HEK293T (cell line): Measurements from ENCODE around the gene SOBP.
A peak's percentile ranks its signal among the peaks of the same experiment; 100 is the strongest.

ENCODE experiments used
- CTCF ChIA-PET: fragments of 350-600 bp; formaldehyde crosslinking; extraction: SDS; loops from one replicate; lab custom pipeline; 2021; ENCODE audit warnings: antibody characterized with exemption, inconsistent platforms; lab: Yijun Ruan, JAX
- POLR2A ChIA-PET: fragments of 350-600 bp; formaldehyde crosslinking; extraction: SDS; loops from one replicate; lab custom pipeline; 2020; ENCODE audit warnings: antibody characterized with exemption, inconsistent platforms; lab: Yijun Ruan, JAX
- DNase-seq: peaks from one replicate; pipeline ENCODE4 v3.0.0; 2012; ENCODE audit warnings: mixed read lengths; ENCODE audit errors: extremely low spot score
- ARNT ChIP-seq: fragments of 450-650 bp; IDR thresholded peaks from 2 replicates; pipeline ENCODE4 v1.6.1; 2017; ENCODE audit warnings: mild to moderate bottlenecking
- BHLHE40 ChIP-seq: fragments of 450-650 bp; IDR thresholded peaks from 2 replicates; pipeline ENCODE4 v1.6.1; 2016; ENCODE audit warnings: mild to moderate bottlenecking, moderate library complexity, borderline replicate concordance
- CTBP1 ChIP-seq: fragments of 450-650 bp; IDR thresholded peaks from 2 replicates; pipeline ENCODE4 v1.6.1; 2016; ENCODE audit warnings: borderline replicate concordance
- ELF4 ChIP-seq: fragments of 450-650 bp; IDR thresholded peaks from 2 replicates; pipeline ENCODE4 v1.6.1; 2017; ENCODE audit warnings: antibody characterized with exemption
- FOXA1 ChIP-seq: fragments of 450-650 bp; IDR thresholded peaks from 2 replicates; pipeline ENCODE4 v1.6.1; 2016; ENCODE audit warnings: mild to moderate bottlenecking
- FOXK2 ChIP-seq: fragments of 450-650 bp; IDR thresholded peaks from 2 replicates; pipeline ENCODE4 v1.6.1; 2016; ENCODE audit warnings: mild to moderate bottlenecking
- FOXM1 ChIP-seq: fragments of 450-650 bp; IDR thresholded peaks from 2 replicates; pipeline ENCODE4 v1.6.1; 2017; ENCODE audit warnings: mild to moderate bottlenecking, borderline replicate concordance
- HDGF ChIP-seq: fragments of 450-650 bp; IDR thresholded peaks from 2 replicates; pipeline ENCODE4 v1.6.1; 2017; ENCODE audit warnings: antibody characterized with exemption, borderline replicate concordance
- L3MBTL2 ChIP-seq: fragments of 450-650 bp; conservative IDR thresholded peaks from 2 replicates; pipeline ENCODE4 v1.6.1; 2016; ENCODE audit warnings: mild to moderate bottlenecking
- LEF1 ChIP-seq: fragments of 450-650 bp; IDR thresholded peaks from 2 replicates; pipeline ENCODE4 v1.6.1; 2017; ENCODE audit warnings: mild to moderate bottlenecking, borderline replicate concordance
- NFRKB ChIP-seq: fragments of 450-650 bp; IDR thresholded peaks from 2 replicates; pipeline ENCODE4 v1.6.1; 2016; ENCODE audit warnings: mild to moderate bottlenecking, moderate library complexity
- SP1 ChIP-seq: fragments of 450-650 bp; IDR thresholded peaks from 2 replicates; pipeline ENCODE4 v1.6.1; 2017
- SUZ12 ChIP-seq: fragments of 450-650 bp; IDR thresholded peaks from 2 replicates; pipeline ENCODE4 v1.6.1; 2016; ENCODE audit warnings: mild to moderate bottlenecking
- TARDBP ChIP-seq: fragments of 450-650 bp; IDR thresholded peaks from 2 replicates; pipeline ENCODE4 v1.6.1; 2016
- ZNF384 ChIP-seq: fragments of 450-650 bp; IDR thresholded peaks from 2 replicates; pipeline ENCODE4 v1.6.1; 2016
- TF ChIP-seq, protein P1 (sequence below): fragments of 450-650 bp; IDR thresholded peaks from 2 replicates; pipeline ENCODE4 v1.6.1; 2016

Gene SOBP

DNA sequence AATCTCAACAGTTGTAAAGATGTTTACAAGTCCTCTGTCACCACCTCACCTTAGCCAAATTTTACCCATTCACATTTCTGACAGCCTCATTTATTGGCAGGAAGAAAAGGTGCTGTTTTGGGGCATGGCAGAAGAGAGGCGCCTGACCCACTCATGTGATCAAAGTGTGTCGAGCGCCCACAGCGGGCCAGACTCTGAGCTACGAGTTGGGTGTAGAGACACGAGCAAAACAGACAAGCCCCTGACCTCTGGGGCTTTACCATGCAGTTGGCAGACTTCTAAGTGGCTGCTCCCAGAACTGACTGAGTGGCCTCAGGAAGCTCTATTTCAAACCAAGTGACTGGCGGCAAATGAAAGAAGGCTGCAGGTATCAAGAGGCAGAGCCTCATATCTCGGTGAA, 167.0 kb downstream of the SOBP start:
- CTCF ChIA-PET: interaction anchor here (1.4 to 2.1 kb wide), 4 partner anchors 9 to 339 kb away, joined by 4 to 7 read pairs (median 4); no protein-coding TSS in a partner anchor
- POLR2A ChIA-PET: no interaction called here
- no peak for DNase-seq
- no peak for TF ChIP-seq ZNF384
- no peak for TF ChIP-seq SUZ12
- no peak for TF ChIP-seq BHLHE40
- TF ChIP-seq L3MBTL2: no peak
- TF ChIP-seq ELF4: no peak
- TF ChIP-seq FOXA1: no peak
- no peak for TF ChIP-seq HDGF
- no peak for TF ChIP-seq SP1
- TF ChIP-seq TARDBP: no peak
- TF ChIP-seq NFRKB: no peak
- TF ChIP-seq FOXK2: no peak
- TF ChIP-seq LEF1: no peak
- TF ChIP-seq, protein P1, sequence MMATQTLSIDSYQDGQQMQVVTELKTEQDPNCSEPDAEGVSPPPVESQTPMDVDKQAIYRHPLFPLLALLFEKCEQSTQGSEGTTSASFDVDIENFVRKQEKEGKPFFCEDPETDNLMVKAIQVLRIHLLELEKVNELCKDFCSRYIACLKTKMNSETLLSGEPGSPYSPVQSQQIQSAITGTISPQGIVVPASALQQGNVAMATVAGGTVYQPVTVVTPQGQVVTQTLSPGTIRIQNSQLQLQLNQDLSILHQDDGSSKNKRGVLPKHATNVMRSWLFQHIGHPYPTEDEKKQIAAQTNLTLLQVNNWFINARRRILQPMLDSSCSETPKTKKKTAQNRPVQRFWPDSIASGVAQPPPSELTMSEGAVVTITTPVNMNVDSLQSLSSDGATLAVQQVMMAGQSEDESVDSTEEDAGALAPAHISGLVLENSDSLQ: no peak
- no peak for TF ChIP-seq CTBP1
- TF ChIP-seq ARNT: no peak
- TF ChIP-seq FOXM1: no peak

DNA sequence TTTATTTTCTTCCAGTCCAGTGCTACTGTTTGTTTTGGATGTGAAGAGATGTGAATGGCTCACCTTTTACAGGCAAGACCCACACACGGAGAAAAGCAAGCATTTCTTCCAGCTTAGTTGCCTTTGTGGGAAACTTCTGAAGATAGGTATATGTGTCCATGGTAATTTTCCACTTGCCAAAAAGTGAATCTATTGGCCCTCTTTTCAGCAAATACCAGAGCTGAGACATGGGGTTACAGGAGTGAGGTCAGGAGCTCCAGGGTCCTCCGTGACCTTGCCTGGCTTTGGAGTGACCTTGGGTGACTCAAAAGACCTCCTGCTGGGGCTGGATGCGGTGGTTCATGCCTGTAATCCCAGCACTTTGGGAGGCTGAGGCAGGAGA, 167.4 kb downstream of the SOBP start:
- ChIA-PET CTCF (interaction anchor here (1.4 to 2.1 kb wide), 4 partner anchors 9 to 339 kb away, joined by 4 to 7 read pairs (median 4); no protein-coding TSS in a partner anchor), POLR2A (interaction anchor here (0.6 kb wide), 1 partner anchor 146 kb away, joined by 3 read pairs; no protein-coding TSS in a partner anchor)
- no peak for DNase-seq

DNA sequence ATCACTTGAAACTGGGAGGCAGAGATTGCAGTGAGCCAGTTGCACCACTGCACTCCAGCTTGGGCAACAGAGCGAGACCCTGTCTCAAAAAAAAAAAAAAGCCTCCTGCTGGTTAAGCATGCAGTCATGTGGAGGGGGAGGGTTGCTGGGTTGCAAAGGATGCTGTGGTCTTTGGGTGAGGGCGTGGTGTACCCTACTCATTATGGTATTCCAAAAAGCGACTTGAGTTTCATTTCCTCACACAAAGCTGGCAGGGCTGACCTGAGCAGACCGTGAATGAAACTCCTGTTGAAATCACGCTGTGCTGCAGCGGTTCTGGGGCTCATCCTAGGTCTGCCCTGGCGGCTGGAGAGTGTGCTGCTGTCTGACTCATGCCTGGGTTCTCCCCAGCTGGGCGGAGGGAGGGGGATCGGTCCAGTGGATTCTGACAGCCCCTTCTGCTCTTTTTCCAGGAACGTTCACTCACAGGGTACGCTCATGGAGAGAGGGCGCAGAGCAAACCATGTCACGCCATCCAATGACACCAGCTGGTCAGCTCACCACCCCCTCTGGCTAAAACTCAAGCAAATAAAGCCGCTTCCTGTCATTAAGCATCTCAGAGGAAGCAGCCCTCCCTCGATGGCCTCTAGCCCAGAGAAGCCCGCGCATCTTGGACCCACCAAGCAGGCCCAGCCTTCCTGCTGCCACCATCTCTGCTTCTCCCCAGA, 168.0 kb downstream of the SOBP start:
- POLR2A ChIA-PET: interaction anchor here (0.6 kb wide), 1 partner anchor 146 kb away, joined by 3 read pairs; no protein-coding TSS in a partner anchor
- DNase-seq: no peak
- CTCF ChIA-PET: interaction anchor here (0.8 to 2.1 kb wide), 4 partner anchors 16 to 340 kb away, joined by 3 to 7 read pairs (median 4); no protein-coding TSS in a partner anchor
- TF ChIP-seq CTBP1 (no peak), ZNF384 (0 out of 2 replicates have a peak, but pooled peaks have one; percentile 42), L3MBTL2 (no peak), TARDBP (no peak), HDGF (no peak), FOXA1 (no peak)
- TF ChIP-seq, protein P1: no peak

More for the DNA sequence above, 167.4 kb downstream of the SOBP start:
- TF ChIP-seq ELF4: no peak
- TF ChIP-seq FOXA1: no peak
- TF ChIP-seq ARNT: no peak
- TF ChIP-seq LEF1: no peak
- no peak for TF ChIP-seq FOXM1
- no peak for TF ChIP-seq NFRKB
- no peak for TF ChIP-seq HDGF
- no peak for TF ChIP-seq CTBP1
- TF ChIP-seq TARDBP: no peak
- TF ChIP-seq BHLHE40: no peak
- no peak for TF ChIP-seq L3MBTL2
- TF ChIP-seq SUZ12: no peak
- TF ChIP-seq, protein P1: no peak
- TF ChIP-seq FOXK2: no peak
- no peak for TF ChIP-seq ZNF384
- TF ChIP-seq SP1: no peak

DNA sequence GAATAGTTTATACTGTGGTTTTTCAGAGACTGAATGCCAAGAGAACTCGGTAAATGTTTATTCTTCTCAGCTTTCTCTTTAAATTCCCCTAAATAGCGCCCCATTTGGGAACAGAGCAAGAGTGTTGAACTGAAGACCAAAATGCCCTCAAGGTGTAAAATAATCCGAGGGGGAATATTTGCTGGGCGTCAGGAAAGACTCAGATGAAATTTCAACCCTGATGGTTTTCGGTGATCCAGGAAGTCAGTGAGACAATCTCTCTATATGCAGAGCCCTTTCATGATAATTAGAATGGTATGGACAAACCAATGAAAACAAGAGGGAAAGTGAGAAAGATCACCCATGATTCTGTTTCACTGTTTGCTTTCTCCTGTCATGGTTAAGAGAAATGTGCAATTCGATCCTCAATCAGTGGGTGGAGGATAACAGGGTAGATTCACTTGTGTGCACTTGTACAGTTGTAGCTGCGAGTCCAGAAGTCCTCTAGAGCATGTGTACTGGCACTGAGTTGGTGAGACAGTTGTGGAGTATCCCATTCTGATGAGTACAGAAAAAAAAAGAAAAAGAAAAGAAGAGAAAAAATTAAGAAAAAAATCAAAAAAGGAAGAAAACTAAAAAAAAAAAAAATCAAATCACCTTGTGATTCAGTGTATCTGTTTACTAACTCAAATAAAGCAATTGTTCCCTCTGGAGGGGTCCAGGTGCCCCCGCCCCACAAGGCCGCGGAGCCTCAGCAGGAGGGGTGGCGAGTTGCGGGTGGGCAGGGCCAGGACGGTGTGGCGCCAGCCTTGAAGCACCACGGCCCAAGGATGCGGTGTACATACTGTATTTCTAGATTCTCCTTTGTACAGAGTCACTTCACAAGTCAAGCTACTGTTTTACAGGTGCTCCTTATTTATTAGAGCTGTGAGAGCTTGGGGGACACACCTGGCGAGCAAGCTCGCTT, 169.3 kb downstream of the SOBP start:
- ChIA-PET POLR2A (interaction anchor here (0.9 kb wide), 1 partner anchor 9 kb away, joined by 3 read pairs; no protein-coding TSS in a partner anchor), CTCF (interaction anchor here (0.6 to 1.1 kb wide), 4 partner anchors 18 to 268 kb away, joined by 3 to 5 read pairs (median 3); no protein-coding TSS in a partner anchor)
- DNase-seq: no peak
- TF ChIP-seq, protein P1: peak; percentile 70
- TF ChIP-seq CTBP1: 0 out of 2 replicates have a peak, but pooled peaks have one; percentile 14
- TF ChIP-seq SP1: no peak

DNA sequence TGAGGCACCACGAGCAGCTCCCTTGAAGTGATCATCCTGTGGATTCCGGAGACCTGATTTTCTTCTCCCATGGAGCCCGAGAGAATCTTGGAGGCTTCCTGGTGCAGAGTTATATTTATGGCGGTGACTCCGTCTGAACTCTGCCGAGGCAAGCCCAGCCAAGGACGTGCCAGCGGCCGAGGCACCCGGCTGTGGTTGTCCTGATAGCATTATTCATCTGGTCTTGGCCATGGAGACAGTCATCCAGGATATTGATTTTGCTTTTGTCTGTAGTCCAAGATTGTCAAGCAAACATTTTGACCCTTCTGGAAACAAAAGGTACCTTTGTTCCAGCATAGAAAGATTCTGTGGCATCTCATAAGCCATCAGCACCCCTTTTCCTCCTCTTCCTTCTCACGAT, 170.9 kb downstream of the SOBP start:
- CTCF ChIA-PET: no interaction called here
- POLR2A ChIA-PET: no interaction called here

More for the DNA sequence above, 170.9 kb downstream of the SOBP start:
- DNase-seq: no peak
- TF ChIP-seq SUZ12: no peak
- no peak for TF ChIP-seq L3MBTL2
- TF ChIP-seq SP1: no peak
- no peak for TF ChIP-seq NFRKB
- TF ChIP-seq ZNF384: no peak
